Activated CD4-positive, alpha-beta T cell treated with anti-CD3 and anti-CD28 coated beads, Interleukin-2, amount 10 ng/mL, durations not matched to agents 7 days and 5 days (primary cell): ENCODE data around the gene BNC2. TPM values are rescaled to one million over a fixed set of nuclear protein-coding genes. Genes with fewer than 3 reads are reported as not detected.

ENCODE experiments used
- CTCF ChIA-PET: fragments of 350-600 bp; sonication (Branson Sonifier 250); formaldehyde crosslinking; loops from one replicate; lab custom pipeline; 2021; ENCODE audit warnings: antibody characterized with exemption; lab: Charles Lee
- POLR2A ChIA-PET: fragments of 350-600 bp; sonication (Branson Sonifier 250); formaldehyde crosslinking; loops from one replicate; lab custom pipeline; 2021; ENCODE audit warnings: antibody characterized with exemption; lab: Charles Lee
- DNase-seq: peaks from one replicate; pipeline ENCODE4 v3.0.0-alpha.2; 2020
- H3K27ac Mint-ChIP-seq: one replicate; pipeline ENCODE4 v1.8.0; 2021; ENCODE audit warnings: mild to moderate bottlenecking, moderate library complexity, mixed read lengths
- H3K27me3 Mint-ChIP-seq: one replicate; pipeline ENCODE4 v1.8.0; 2021; ENCODE audit warnings: mixed read lengths
- H3K36me3 Mint-ChIP-seq: one replicate; pipeline ENCODE4 v1.8.0; 2021; ENCODE audit warnings: low read depth, mixed read lengths
- H3K4me1 Mint-ChIP-seq: one replicate; pipeline ENCODE4 v1.8.0; 2021; ENCODE audit warnings: mixed read lengths
- H3K4me3 Mint-ChIP-seq: one replicate; pipeline ENCODE4 v1.8.0; 2021; ENCODE audit warnings: mild to moderate bottlenecking, moderate library complexity, mixed read lengths
- H3K9me3 Mint-ChIP-seq: one replicate; pipeline ENCODE4 v1.8.0; 2021; ENCODE audit warnings: mixed read lengths
- total RNA-seq, 2 experiments: library from RNA; stranded (reverse); gene quantifications; one replicate each; pipeline ENCODE4 v1.2.3, GENCODE V29; 2021

The BNC2 gene
- total RNA-seq, 2 experiments from 2014 or later: not detected

- Mint-ChIP-seq H3K36me3 (no peaks in the 10 kb centered on the region), H3K27me3 (peaks cover 1% of the 10 kb centered on the region), H3K4me1 (no peaks in the 10 kb centered on the region), H3K27ac (no peak overlapping the region), H3K9me3 (peaks cover 2% of the 10 kb centered on the region), H3K4me3 (no peak overlapping the region)
- POLR2A ChIA-PET: no interaction called here
- no peak for DNase-seq
- CTCF ChIA-PET: no interaction called here
Observed at GRCh38 chr9:16407617-16408016, 462.9 kb downstream of the BNC2 start.

- CTCF ChIA-PET: no interaction called here
- POLR2A ChIA-PET: no interaction called here
- no peak for DNase-seq
- H3K27ac Mint-ChIP-seq: no peak overlapping the region
- H3K9me3 Mint-ChIP-seq: peaks cover 2% of the 10 kb centered on the region
- no peaks in the 10 kb centered on the region for H3K4me1 Mint-ChIP-seq
- no peaks in the 10 kb centered on the region for H3K36me3 Mint-ChIP-seq
- H3K27me3 Mint-ChIP-seq: peaks cover 4% of the 10 kb centered on the region
- no peak overlapping the region for H3K4me3 Mint-ChIP-seq
Observed at GRCh38 chr9:16406526-16407225, 463.8 kb downstream of the BNC2 start.

GRCh38 chr9:16405421-16405820 lies 465.0 kb downstream of the BNC2 start:
- Mint-ChIP-seq H3K36me3 (no peaks in the 10 kb centered on the region), H3K4me1 (no peaks in the 10 kb centered on the region), H3K4me3 (no peak overlapping the region), H3K9me3 (peaks cover 2% of the 10 kb centered on the region), H3K27ac (no peak overlapping the region), H3K27me3 (peaks cover 4% of the 10 kb centered on the region)
- POLR2A ChIA-PET: no interaction called here
- CTCF ChIA-PET: no interaction called here
- no peak for DNase-seq

GRCh38 chr9:16401701-16402100 lies 468.8 kb downstream of the BNC2 start:
- H3K27ac Mint-ChIP-seq: no peak overlapping the region
- CTCF ChIA-PET: no interaction called here
- peaks cover 4% of the 10 kb centered on the region for H3K27me3 Mint-ChIP-seq
- POLR2A ChIA-PET: no interaction called here
- DNase-seq: no peak
- no peak overlapping the region for H3K4me3 Mint-ChIP-seq
- peaks cover 2% of the 10 kb centered on the region for H3K9me3 Mint-ChIP-seq
- no peaks in the 10 kb centered on the region for H3K4me1 Mint-ChIP-seq
- H3K36me3 Mint-ChIP-seq: no peaks in the 10 kb centered on the region

GRCh38 chr9:16398691-16399090 lies 471.8 kb downstream of the BNC2 start:
- DNase-seq: no peak
- Mint-ChIP-seq H3K36me3 (no peaks in the 10 kb centered on the region), H3K27me3 (peaks cover 4% of the 10 kb centered on the region), H3K27ac (no peak overlapping the region), H3K9me3 (peaks cover 2% of the 10 kb centered on the region), H3K4me1 (no peaks in the 10 kb centered on the region), H3K4me3 (no peak overlapping the region)
- POLR2A ChIA-PET: no interaction called here
- CTCF ChIA-PET: no interaction called here

GRCh38 chr9:16396389-16396788 lies 474.1 kb downstream of the BNC2 start:
- Mint-ChIP-seq H3K4me3 (no peak overlapping the region), H3K27me3 (no peaks in the 10 kb centered on the region), H3K36me3 (no peaks in the 10 kb centered on the region), H3K27ac (no peak overlapping the region), H3K4me1 (no peaks in the 10 kb centered on the region), H3K9me3 (peaks cover 2% of the 10 kb centered on the region)
- ChIA-PET CTCF (no interaction called here), POLR2A (no interaction called here)
- DNase-seq: no peak

- no peak for DNase-seq
- Mint-ChIP-seq H3K36me3 (no peaks in the 10 kb centered on the region), H3K27me3 (no peaks in the 10 kb centered on the region), H3K4me3 (no peak overlapping the region), H3K27ac (no peak overlapping the region), H3K4me1 (no peaks in the 10 kb centered on the region), H3K9me3 (peaks cover 6% of the 10 kb centered on the region)
- ChIA-PET POLR2A (no interaction called here), CTCF (no interaction called here)
Observed at GRCh38 chr9:16391369-16391768, 479.1 kb downstream of the BNC2 start.

- no peak overlapping the region for H3K27ac Mint-ChIP-seq
- POLR2A ChIA-PET: no interaction called here
- peaks cover 13% of the 10 kb centered on the region for H3K9me3 Mint-ChIP-seq
- no peaks in the 10 kb centered on the region for H3K36me3 Mint-ChIP-seq
- H3K27me3 Mint-ChIP-seq: no peaks in the 10 kb centered on the region
- no peak overlapping the region for H3K4me3 Mint-ChIP-seq
- DNase-seq: no peak
- CTCF ChIA-PET: interaction anchor here (0.7 kb wide), 1 partner anchor 24 kb away, joined by 3 read pairs; no protein-coding TSS in a partner anchor
- H3K4me1 Mint-ChIP-seq: no peaks in the 10 kb centered on the region
Observed at GRCh38 chr9:16387382-16387781, 483.1 kb downstream of the BNC2 start.

- Mint-ChIP-seq H3K4me1 (no peaks in the 10 kb centered on the region), H3K36me3 (no peaks in the 10 kb centered on the region), H3K27me3 (no peaks in the 10 kb centered on the region), H3K4me3 (no peak overlapping the region), H3K9me3 (peaks cover 13% of the 10 kb centered on the region), H3K27ac (no peak overlapping the region)
- ChIA-PET CTCF (interaction anchor here (0.7 kb wide), 1 partner anchor 24 kb away, joined by 3 read pairs; no protein-coding TSS in a partner anchor), POLR2A (no interaction called here)
- no peak for DNase-seq
Observed at GRCh38 chr9:16386827-16387077, 483.7 kb downstream of the BNC2 start.

GRCh38 chr9:16386007-16386826 lies 484.3 kb downstream of the BNC2 start:
- no peak overlapping the region for H3K4me3 Mint-ChIP-seq
- ChIA-PET POLR2A (no interaction called here), CTCF (no interaction called here)
- DNase-seq: no peak
- no peaks in the 10 kb centered on the region for H3K27me3 Mint-ChIP-seq
- H3K9me3 Mint-ChIP-seq: peaks cover 13% of the 10 kb centered on the region
- no peaks in the 10 kb centered on the region for H3K4me1 Mint-ChIP-seq
- H3K36me3 Mint-ChIP-seq: no peaks in the 10 kb centered on the region
- no peak overlapping the region for H3K27ac Mint-ChIP-seq

- Mint-ChIP-seq H3K4me3 (no peak overlapping the region), H3K36me3 (no peaks in the 10 kb centered on the region), H3K27me3 (no peaks in the 10 kb centered on the region), H3K4me1 (no peaks in the 10 kb centered on the region), H3K27ac (no peak overlapping the region), H3K9me3 (peaks cover 11% of the 10 kb centered on the region)
- ChIA-PET CTCF (no interaction called here), POLR2A (no interaction called here)
- DNase-seq: no peak
Observed at GRCh38 chr9:16385590-16385989, 484.9 kb downstream of the BNC2 start.

GRCh38 chr9:16384993-16385392 lies 485.5 kb downstream of the BNC2 start:
- H3K4me3 Mint-ChIP-seq: no peak overlapping the region
- no peaks in the 10 kb centered on the region for H3K27me3 Mint-ChIP-seq
- ChIA-PET POLR2A (no interaction called here), CTCF (no interaction called here)
- no peak for DNase-seq
- no peak overlapping the region for H3K27ac Mint-ChIP-seq
- no peaks in the 10 kb centered on the region for H3K36me3 Mint-ChIP-seq
- H3K4me1 Mint-ChIP-seq: no peaks in the 10 kb centered on the region
- peaks cover 11% of the 10 kb centered on the region for H3K9me3 Mint-ChIP-seq

GRCh38 chr9:16377311-16377710 lies 493.2 kb downstream of the BNC2 start:
- no peak overlapping the region for H3K4me3 Mint-ChIP-seq
- H3K9me3 Mint-ChIP-seq: no peaks in the 10 kb centered on the region
- POLR2A ChIA-PET: no interaction called here
- no peak for DNase-seq
- H3K27me3 Mint-ChIP-seq: no peaks in the 10 kb centered on the region
- no peaks in the 10 kb centered on the region for H3K36me3 Mint-ChIP-seq
- H3K4me1 Mint-ChIP-seq: no peaks in the 10 kb centered on the region
- no peak overlapping the region for H3K27ac Mint-ChIP-seq
- CTCF ChIA-PET: interaction anchor here (0.8 kb wide), 1 partner anchor 11 kb away, joined by 3 read pairs; no protein-coding TSS in a partner anchor
